Neural progenitor cell (in vitro differentiated cells): ENCODE measurements around the gene POU2AF1. TPM values are rescaled to one million over a fixed set of nuclear protein-coding genes. Genes with fewer than 3 reads are reported as not detected.

Experiments used
- DNase-seq: peaks from one replicate; pipeline ENCODE4 v3.0.0-alpha.2; 2016; ENCODE audit warnings: low spot score
- H2AFZ ChIP-seq: fragments of 200-600 bp; sonication (generic); replicated peaks from 2 replicates; pipeline ENCODE4 v1.6.1; 2016; ENCODE audit warnings: antibody characterized with exemption
- H3F3A ChIP-seq: fragments of 200-600 bp; sonication (generic); 2 replicates; pipeline ENCODE4 v1.6.1; 2016; ENCODE audit warnings: antibody characterized with exemption, low read depth
- H3K27ac ChIP-seq: fragments of 200-600 bp; sonication (generic); 2 replicates; pipeline ENCODE4 v1.5.1; 2016; ENCODE audit warnings: mild to moderate bottlenecking
- H3K27me3 ChIP-seq: fragments of 200-600 bp; sonication (generic); 2 replicates; pipeline ENCODE4 v1.6.1; 2016; ENCODE audit warnings: mild to moderate bottlenecking, moderate library complexity
- H3K36me3 ChIP-seq: fragments of 200-600 bp; sonication (generic); 2 replicates; pipeline ENCODE4 v1.5.1; 2016
- H3K4me1 ChIP-seq: fragments of 200-600 bp; sonication (generic); 2 replicates; pipeline ENCODE4 v1.6.1; 2016; ENCODE audit warnings: mixed run types
- H3K4me2 ChIP-seq: fragments of 200-600 bp; sonication (generic); 2 replicates; pipeline ENCODE4 v1.6.1; 2016
- H3K4me3 ChIP-seq: fragments of 200-600 bp; sonication (generic); 2 replicates; pipeline ENCODE4 v1.5.1; 2016
- H3K79me2 ChIP-seq: fragments of 200-600 bp; sonication (generic); 2 replicates; pipeline ENCODE4 v1.6.1; 2016; ENCODE audit warnings: low read depth
- H3K9ac ChIP-seq: fragments of 200-600 bp; sonication (generic); 2 replicates; pipeline ENCODE4 v1.6.1; 2016
- H3K9me3 ChIP-seq: fragments of 200-600 bp; sonication (generic); 2 replicates; pipeline ENCODE4 v1.5.1; 2016; ENCODE audit warnings: low read depth
- H4K20me1 ChIP-seq: fragments of 200-600 bp; sonication (generic); 2 replicates; pipeline ENCODE4 v1.6.1; 2016; ENCODE audit warnings: low read depth
- H3K27ac Mint-ChIP-seq: 3 replicates; pipeline ENCODE4 v1.8.0; 2021; ENCODE audit warnings: mixed read lengths
- H3K27me3 Mint-ChIP-seq: 2 replicates; pipeline ENCODE4 v1.8.0; 2022; ENCODE audit warnings: low read depth, mild to moderate bottlenecking, inconsistent platforms, moderate library complexity, mixed read lengths; ENCODE audit not compliant: insufficient read depth
- H3K36me3 Mint-ChIP-seq: 3 replicates; pipeline ENCODE4 v1.8.0; 2021; ENCODE audit warnings: mixed read lengths
- H3K4me1 Mint-ChIP-seq: 3 replicates; pipeline ENCODE4 v1.8.0; 2021; ENCODE audit warnings: mixed read lengths
- H3K4me3 Mint-ChIP-seq: 3 replicates; pipeline ENCODE4 v1.8.0; 2021; ENCODE audit warnings: mild to moderate bottlenecking, moderate library complexity, mixed read lengths
- H3K9me3 Mint-ChIP-seq: 3 replicates; pipeline ENCODE4 v1.8.0; 2020; ENCODE audit warnings: mixed read lengths
- CTCF ChIP-seq: fragments of 200-600 bp; sonication (generic); IDR thresholded peaks from 2 replicates; pipeline ENCODE4 v1.5.1; 2017; ENCODE audit warnings: antibody characterized with exemption, mild to moderate bottlenecking
- EZH2 ChIP-seq: fragments of 200-600 bp; sonication (generic); IDR thresholded peaks from 2 replicates; pipeline ENCODE4 v1.6.1; 2017; ENCODE audit warnings: antibody characterized with exemption, mild to moderate bottlenecking, moderate library complexity
- EZH2phosphoT487 ChIP-seq: fragments of 200-600 bp; sonication (generic); IDR thresholded peaks from 2 replicates; pipeline ENCODE4 v1.6.1; 2017; ENCODE audit warnings: antibody characterized with exemption
- total RNA-seq: library from RNA; depleted of rRNA; stranded (reverse); fragments of >200 nt; gene quantifications from 2 replicates; pipeline ENCODE4 v1.2.3, GENCODE V29; 2015; ENCODE audit warnings: low replicate concordance

Gene POU2AF1
- total RNA-seq, 1 donor from 2014 or later = not detected

DNA sequence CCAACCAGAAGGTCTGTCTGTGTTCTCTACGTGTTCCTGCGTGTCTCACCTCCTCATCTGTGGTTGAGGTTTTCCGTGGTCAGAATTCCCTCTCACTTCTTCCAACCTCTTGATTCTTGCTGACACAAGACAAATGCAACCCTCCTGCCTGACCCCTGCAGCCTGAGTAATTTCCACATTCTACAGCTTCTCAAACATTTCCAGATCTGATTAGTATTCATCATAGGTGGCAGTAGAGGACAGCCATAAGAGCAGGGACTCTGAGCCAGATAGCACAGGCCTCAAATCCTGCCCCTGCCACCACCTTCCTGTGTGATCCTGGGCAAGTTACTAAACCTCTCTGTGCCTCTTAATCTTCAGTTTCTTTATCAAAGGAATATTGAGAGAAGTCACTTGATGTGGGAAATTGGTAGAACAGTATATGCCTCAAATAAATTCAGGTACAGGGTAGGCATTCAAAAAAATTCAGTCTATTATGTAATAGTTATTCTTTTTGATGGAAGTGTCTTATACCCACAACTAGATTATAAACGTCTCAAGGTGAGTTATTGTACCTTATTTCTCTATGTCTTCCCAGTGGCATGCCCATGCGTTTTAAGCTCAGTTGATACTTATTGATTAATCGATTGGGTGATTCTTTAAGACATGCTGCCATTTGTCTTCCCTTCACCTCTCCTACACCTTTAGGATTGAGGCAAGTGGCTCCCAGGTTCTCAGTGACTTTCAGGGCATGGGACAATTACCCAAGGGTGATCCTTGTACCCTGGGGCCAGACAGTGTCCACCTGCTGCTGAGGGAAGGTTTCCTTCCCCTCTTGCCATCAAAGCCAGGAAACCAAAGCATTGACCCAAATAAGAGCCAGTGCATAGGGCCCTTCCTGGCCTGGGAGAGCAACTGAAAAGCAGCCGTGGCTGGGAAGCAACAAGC lies 19.6 kb downstream of the POU2AF1 start:
- H3F3A ChIP-seq = no peaks in the 10 kb centered on the region
- TF ChIP-seq CTCF (no peak), EZH2phosphoT487 (no peak), EZH2 (no peak)
- no peak overlapping the region for H3K27ac ChIP-seq
- Mint-ChIP-seq H3K9me3 (no peaks in the 10 kb centered on the region), H3K27ac (no peak overlapping the region), H3K27me3 (peaks cover 3% of the 10 kb centered on the region), H3K4me3 (no peak overlapping the region), H3K36me3 (no peaks in the 10 kb centered on the region), H3K4me1 (peaks cover 9% of the 10 kb centered on the region)
- H2AFZ ChIP-seq = no peak overlapping the region
- H3K79me2 ChIP-seq = no peaks in the 10 kb centered on the region
- no peak overlapping the region for H3K4me3 ChIP-seq
- no peaks in the 10 kb centered on the region for H3K36me3 ChIP-seq
- no peak for DNase-seq
- no peaks in the 10 kb centered on the region for H3K9me3 ChIP-seq
- H3K9ac ChIP-seq = no peak overlapping the region
- no peak overlapping the region for H3K4me2 ChIP-seq
- H3K27me3 ChIP-seq = no peaks in the 10 kb centered on the region
- no peaks in the 10 kb centered on the region for H3K4me1 ChIP-seq
- no peaks in the 10 kb centered on the region for H4K20me1 ChIP-seq

DNA sequence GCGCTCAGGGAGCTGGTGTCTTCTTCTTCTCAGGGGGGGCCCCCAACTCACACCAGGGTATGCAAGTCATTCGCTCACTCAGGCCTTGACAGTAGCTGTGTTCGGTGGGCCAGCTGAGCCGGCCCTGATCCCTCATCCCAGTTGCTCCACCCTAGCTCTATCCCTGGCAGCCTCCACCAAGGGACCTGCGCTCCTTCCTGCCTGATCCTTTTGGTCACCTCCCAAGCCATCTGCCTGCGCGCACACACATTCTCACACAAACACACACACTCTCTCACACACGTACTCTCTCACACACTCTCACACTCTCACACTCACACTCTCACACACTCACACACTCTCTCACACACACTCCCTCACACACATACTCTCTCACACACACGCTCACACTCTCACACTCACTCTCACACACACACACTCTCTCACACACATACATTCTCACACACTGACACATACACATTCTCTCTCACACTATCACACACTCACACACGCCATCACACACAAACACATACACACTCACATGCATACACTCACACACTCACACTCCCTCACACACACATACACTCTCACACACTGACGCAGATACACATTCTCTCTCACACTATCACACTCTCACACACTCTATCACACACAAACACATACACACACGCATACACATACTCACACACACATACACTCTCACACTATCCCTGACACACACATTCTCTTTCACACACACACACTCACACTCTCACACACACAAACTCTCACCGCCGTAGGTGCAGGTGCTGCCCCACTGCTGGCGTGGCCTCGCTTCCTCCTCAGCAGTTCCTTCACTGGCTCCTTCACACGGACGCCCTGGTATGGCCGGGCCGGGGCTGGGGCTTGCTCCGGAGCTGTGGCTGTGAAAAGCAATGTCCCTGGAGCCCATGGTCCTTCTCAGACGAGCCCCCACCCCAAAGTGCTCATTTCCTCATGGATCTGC lies 20.8 kb downstream of the POU2AF1 start:
- H3K4me3 Mint-ChIP-seq = no peak overlapping the region
- Histone ChIP-seq H2AFZ (no peak overlapping the region), H3K4me3 (no peak overlapping the region), H3K4me2 (no peak overlapping the region), H3K36me3 (no peaks in the 10 kb centered on the region), H3K9me3 (no peaks in the 10 kb centered on the region), H3K27me3 (no peaks in the 10 kb centered on the region), H3K27ac (no peak overlapping the region), H4K20me1 (no peaks in the 10 kb centered on the region), H3K4me1 (no peaks in the 10 kb centered on the region), H3F3A (no peaks in the 10 kb centered on the region), H3K9ac (no peak overlapping the region), H3K79me2 (no peaks in the 10 kb centered on the region)
- no peak overlapping the region for H3K27ac Mint-ChIP-seq
- TF ChIP-seq EZH2phosphoT487 (no peak), EZH2 (no peak), CTCF (no peak)
- no peaks in the 10 kb centered on the region for H3K9me3 Mint-ChIP-seq
- DNase-seq = no peak
- H3K36me3 Mint-ChIP-seq = no peaks in the 10 kb centered on the region
- peaks cover 9% of the 10 kb centered on the region for H3K4me1 Mint-ChIP-seq
- peaks cover 3% of the 10 kb centered on the region for H3K27me3 Mint-ChIP-seq

DNA sequence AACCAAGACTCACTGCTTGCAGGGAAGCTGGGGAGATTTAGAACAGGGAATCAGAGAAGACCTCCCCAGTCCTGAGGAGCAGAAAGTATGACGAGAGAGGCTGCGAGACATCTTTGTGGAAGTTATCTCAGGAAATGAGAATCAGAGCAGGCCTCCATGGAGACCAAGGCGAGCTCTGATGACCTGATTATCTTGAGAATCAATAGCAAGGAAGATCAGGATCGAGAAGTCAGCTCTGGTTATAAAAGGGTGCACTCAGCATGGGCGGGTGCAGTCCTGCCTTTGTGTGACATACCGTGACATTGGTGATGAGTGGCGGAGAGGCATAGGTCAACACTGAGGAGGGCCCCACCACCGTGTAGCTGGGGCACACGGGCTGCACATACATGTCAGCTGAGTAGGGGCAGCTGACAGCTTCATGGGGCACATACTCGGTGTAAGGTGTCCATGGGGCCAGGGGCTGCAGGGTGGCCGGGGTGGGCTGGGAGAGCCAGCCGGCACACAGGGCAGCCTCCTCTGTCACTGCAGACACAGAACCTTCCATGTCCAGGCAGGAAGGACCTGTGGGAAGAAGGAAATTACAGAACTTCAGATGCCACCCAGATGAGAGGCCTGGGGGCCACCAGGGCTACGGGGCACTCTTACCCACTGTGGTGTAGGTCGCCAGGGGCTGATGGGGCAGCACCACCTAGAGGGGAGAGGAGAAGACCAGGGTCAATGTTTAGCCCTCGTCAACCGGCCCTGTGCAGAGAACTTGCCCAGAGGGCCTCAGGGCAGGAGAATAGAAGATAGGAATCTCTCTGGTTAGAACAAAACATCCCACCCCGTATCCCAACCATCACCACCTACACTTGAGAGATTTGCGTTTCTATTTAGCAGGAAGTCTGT lies 21.7 kb downstream of the POU2AF1 start:
- H3K27me3 ChIP-seq = no peaks in the 10 kb centered on the region
- H3K4me2 ChIP-seq = no peak overlapping the region
- no peak overlapping the region for H3K27ac ChIP-seq
- H3K79me2 ChIP-seq = no peaks in the 10 kb centered on the region
- no peak overlapping the region for H3K9ac ChIP-seq
- H3K36me3 ChIP-seq = no peaks in the 10 kb centered on the region
- no peaks in the 10 kb centered on the region for H3F3A ChIP-seq
- no peak for DNase-seq
- no peak for TF ChIP-seq EZH2
- no peak for TF ChIP-seq CTCF
- TF ChIP-seq EZH2phosphoT487 = no peak
- Mint-ChIP-seq H3K4me1 (peaks cover 9% of the 10 kb centered on the region), H3K4me3 (no peak overlapping the region), H3K36me3 (no peaks in the 10 kb centered on the region), H3K27me3 (peaks cover 3% of the 10 kb centered on the region), H3K9me3 (no peaks in the 10 kb centered on the region), H3K27ac (no peak overlapping the region)
- H2AFZ ChIP-seq = no peak overlapping the region
- no peaks in the 10 kb centered on the region for H3K4me1 ChIP-seq
- no peaks in the 10 kb centered on the region for H3K9me3 ChIP-seq
- no peak overlapping the region for H3K4me3 ChIP-seq
- no peaks in the 10 kb centered on the region for H4K20me1 ChIP-seq
